ENCODE results near the gene MFSD12. TPM values are rescaled to one million over a fixed set of nuclear protein-coding genes. Genes with fewer than 3 reads are reported as not detected.

The MFSD12 gene
- total RNA-seq, 2 donors from 2014 or later = 28.4 to 54.3 TPM

DNA sequence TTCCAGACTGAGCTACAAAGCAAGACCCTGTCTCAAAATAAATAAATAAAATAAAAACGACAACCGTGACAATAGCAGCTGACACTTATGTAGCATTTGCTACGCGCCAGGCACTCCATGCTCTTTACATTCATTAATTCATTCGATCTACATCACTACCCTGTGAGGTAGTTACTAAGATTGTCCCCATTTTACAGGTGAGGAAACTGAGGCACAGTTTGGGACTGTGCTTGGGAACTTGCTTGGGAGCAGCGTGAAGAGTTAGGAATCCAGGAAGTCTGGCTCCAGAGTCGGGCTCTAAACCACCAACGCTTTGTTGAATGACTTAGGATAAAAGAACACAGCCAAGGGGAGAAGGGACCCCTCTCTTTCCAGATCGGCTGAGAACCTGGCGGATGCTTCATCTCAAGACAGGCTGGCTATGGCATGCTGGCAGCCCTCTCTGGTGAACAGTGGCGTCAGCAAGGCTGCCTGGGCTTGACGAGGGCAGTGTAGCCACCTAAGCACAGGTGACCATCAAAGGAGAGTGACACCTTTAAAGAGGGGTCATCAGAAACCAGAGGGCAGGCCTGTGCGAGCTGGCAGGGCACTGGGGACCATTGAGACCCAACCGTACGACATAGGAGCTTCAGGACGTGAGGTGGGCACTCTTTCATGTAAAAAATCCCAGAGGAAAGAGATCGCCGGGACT, 57.5 kb downstream of the MFSD12 start:
- no peak for DNase-seq
- Histone ChIP-seq H3K27ac (peak overlapping the region; percentile 36), H3K27me3 (no peaks in the 10 kb centered on the region), H3K4me3 (peak overlapping the region; percentile 80), H3K9me3 (no peaks in the 10 kb centered on the region), H3K4me1 (peaks cover 6% of the 10 kb centered on the region), H3K36me3 (peaks cover 6% of the 10 kb centered on the region), H3K9ac (ENCODE audit: low read depth in 2 of 2, low read length in 2 of 2) (peak overlapping the region; percentile 88 to 92)
- TF ChIP-seq, protein P1, sequence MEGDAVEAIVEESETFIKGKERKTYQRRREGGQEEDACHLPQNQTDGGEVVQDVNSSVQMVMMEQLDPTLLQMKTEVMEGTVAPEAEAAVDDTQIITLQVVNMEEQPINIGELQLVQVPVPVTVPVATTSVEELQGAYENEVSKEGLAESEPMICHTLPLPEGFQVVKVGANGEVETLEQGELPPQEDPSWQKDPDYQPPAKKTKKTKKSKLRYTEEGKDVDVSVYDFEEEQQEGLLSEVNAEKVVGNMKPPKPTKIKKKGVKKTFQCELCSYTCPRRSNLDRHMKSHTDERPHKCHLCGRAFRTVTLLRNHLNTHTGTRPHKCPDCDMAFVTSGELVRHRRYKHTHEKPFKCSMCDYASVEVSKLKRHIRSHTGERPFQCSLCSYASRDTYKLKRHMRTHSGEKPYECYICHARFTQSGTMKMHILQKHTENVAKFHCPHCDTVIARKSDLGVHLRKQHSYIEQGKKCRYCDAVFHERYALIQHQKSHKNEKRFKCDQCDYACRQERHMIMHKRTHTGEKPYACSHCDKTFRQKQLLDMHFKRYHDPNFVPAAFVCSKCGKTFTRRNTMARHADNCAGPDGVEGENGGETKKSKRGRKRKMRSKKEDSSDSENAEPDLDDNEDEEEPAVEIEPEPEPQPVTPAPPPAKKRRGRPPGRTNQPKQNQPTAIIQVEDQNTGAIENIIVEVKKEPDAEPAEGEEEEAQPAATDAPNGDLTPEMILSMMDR (IDR thresholded peaks at IDR 0.05) = no peak
- intact Hi-C loops (cut with DNase I) = no loop called here

DNA sequence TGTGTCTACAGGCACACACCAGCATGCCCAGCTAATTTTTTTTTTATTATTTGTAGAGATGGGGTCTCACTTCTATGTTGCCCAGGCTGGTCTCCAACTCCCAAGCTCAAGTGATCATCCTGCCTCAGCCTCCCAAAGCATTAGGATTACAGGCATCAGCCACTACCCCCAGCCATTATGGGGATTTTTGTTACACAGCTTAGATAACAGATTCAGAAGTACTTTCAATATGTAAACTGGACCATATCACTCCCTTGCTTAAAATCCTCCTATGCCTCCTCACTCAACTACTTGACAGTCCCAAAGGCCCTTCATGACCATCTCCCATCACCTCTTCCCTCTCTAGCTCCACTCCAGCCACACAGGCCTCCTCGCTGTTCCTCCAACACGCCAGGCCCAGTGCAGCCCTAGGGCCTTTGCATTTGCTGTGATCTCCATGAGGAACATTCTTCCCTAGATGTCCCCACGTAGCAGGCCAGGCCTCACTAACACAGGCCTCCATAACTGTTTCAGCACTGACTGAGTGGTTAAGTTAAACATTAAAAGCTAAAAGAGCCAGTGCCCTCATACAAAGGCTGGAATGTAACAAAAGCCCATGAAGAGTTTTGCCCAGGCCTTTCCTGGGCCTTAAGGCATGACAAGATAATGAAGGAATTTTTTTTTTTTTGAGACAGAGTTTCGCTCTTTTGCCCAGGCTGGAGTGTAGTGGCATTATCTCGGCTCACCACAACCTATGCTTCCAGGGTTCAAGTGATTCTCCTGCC, 59.4 kb downstream of the MFSD12 start:
- DNase-seq = no peak
- TF ChIP-seq, protein P1 (IDR thresholded peaks at IDR 0.05) = no peak
- Histone ChIP-seq H3K4me1 (peaks cover 6% of the 10 kb centered on the region), H3K9me3 (no peaks in the 10 kb centered on the region), H3K27ac (no peak overlapping the region), H3K9ac (ENCODE audit: low read depth in 2 of 2, low read length in 2 of 2) (no peak overlapping the region), H3K4me3 (no peak overlapping the region), H3K27me3 (no peaks in the 10 kb centered on the region), H3K36me3 (peaks cover 6% of the 10 kb centered on the region)
- intact Hi-C loops (cut with DNase I) = no loop called here

DNA sequence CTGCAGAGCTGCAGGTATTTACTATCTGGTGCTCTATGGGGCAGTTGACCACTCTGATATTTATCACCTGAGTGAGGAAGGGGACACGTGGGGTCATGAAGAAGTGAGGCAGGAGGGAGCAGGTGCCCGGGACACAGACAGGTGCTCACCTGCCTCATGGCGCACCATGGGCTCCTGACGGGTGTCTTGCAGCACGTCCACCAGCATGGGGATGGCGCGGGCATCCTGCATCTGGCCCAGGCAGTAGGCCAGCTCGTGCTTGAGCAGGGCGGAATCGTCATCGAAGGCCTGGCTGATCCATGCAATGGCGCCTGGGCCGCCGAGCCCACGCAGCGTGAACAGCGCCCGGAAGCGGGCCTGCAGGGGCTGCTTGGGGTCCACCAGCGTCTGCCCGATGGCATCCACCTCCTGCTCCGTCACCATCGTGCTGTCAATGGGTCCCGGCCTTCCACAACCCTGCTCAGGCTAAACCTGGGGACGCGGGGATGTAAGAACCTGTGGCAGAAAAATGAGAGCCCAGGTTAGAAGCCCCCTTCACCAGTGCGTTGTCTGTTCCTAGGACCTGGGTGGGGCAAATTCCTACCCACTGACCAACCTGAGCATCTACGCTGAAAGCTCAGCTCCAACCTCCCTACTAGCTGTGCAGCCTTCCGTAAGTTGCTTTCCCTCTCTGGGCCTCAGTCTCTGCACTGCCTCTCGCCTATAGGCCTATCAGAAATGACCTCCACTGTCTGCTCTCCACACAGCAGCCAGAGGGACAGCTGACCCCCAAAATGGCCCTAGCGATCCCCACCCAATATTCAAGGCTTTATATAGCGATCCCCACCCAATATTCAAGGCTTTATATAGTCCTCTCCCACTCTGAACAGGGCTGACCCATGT, 60.8 kb downstream of the MFSD12 start:
- no peak overlapping the region for H3K27ac ChIP-seq
- H3K9me3 ChIP-seq = no peaks in the 10 kb centered on the region
- TF ChIP-seq, protein P1 (IDR thresholded peaks at IDR 0.05) = no peak
- peaks cover 6% of the 10 kb centered on the region for H3K4me1 ChIP-seq
- H3K9ac ChIP-seq (ENCODE audit: low read depth in 2 of 2, low read length in 2 of 2) = no peak overlapping the region
- intact Hi-C loops (cut with DNase I) = no loop called here
- no peaks in the 10 kb centered on the region for H3K27me3 ChIP-seq
- H3K4me3 ChIP-seq = no peak overlapping the region
- DNase-seq = no peak
- peaks cover 13% of the 10 kb centered on the region for H3K36me3 ChIP-seq

DNA sequence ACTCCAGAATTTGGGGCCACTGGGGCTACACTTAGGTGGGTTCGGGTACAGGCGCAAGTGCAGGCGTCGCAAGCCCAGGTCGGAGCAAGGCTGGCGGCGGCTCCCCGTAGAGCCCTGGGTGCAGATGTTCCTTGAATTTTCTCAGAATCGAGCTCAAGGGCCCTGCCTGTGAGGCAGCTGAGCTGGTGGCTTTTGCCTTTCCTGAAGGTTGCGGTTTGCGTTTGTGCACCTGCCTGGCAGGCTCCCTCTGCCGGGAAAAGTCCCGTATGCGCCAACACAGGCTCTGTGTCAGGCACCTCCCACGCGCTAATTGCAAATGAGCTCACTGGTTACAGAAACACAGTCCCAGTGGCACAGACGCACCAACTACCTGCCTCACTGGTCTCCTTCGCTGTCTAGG, 62.8 kb downstream of the MFSD12 start:
- peaks cover 18% of the 10 kb centered on the region for H3K36me3 ChIP-seq
- no peaks in the 10 kb centered on the region for H3K9me3 ChIP-seq
- no peak for DNase-seq

More for the DNA sequence above, 62.8 kb downstream of the MFSD12 start:
- intact Hi-C loops (cut with DNase I) = no loop called here
- TF ChIP-seq, protein P1 (IDR thresholded peaks at IDR 0.05) = no peak
- H3K27me3 ChIP-seq = no peaks in the 10 kb centered on the region
- no peak overlapping the region for H3K27ac ChIP-seq
- peaks cover 3% of the 10 kb centered on the region for H3K4me1 ChIP-seq
- no peak overlapping the region for H3K4me3 ChIP-seq
- no peak overlapping the region for H3K9ac ChIP-seq (ENCODE audit: low read depth in 2 of 2, low read length in 2 of 2)

Other genes with a start within 250 kb of the MFSD12 start
- 10 to 100 TPM; 42.0 to 71.3 TPM for gene NFIC, start 191.0 kb downstream of the MFSD12 start, total RNA-seq
- gene SMIM24, start 77.1 kb downstream of the MFSD12 start, total RNA-seq = 10 to 100 TPM; 16.1 to 59.0 TPM
- gene SMIM44, start 74.1 kb downstream of the MFSD12 start, total RNA-seq = 1 to 10 TPM; 4.3 to 6.2 TPM
- 10 to 100 TPM in 1 of 2 donors, 1 to 10 TPM in 1; 9.5 to 24.4 TPM for gene DOHH, start 56.9 kb downstream of the MFSD12 start, total RNA-seq
- gene FZR1, start 51.3 kb downstream of the MFSD12 start, total RNA-seq = 10 to 100 TPM; 45.8 to 62.5 TPM
- gene TEKTIP1, start 18.4 kb downstream of the MFSD12 start, total RNA-seq = 1 to 10 TPM; 1.5 to 4.7 TPM
- 100 to 1,000 TPM in 1 of 2 donors, 10 to 100 TPM in 1; 87.9 to 118 TPM for gene HMG20B, start 15.4 kb upstream of the MFSD12 start, total RNA-seq
- gene GIPC3, start 27.9 kb upstream of the MFSD12 start, total RNA-seq = 1 to 10 TPM in 1 of 2 donors, under 1 TPM in 1; 0.40 to 1.1 TPM
- 1 to 10 TPM; 1.5 to 1.7 TPM for gene TBXA2R, start 49.3 kb upstream of the MFSD12 start, total RNA-seq
- gene CACTIN, start 69.2 kb upstream of the MFSD12 start, total RNA-seq = 10 to 100 TPM; 12.0 to 35.1 TPM
- 10 to 100 TPM; 22.8 to 31.2 TPM for gene PIP5K1C, start 142.9 kb upstream of the MFSD12 start, total RNA-seq
- gene TJP3, start 150.8 kb upstream of the MFSD12 start, total RNA-seq = 100 to 1,000 TPM; 268 to 296 TPM
- 10 to 100 TPM; 21.0 to 29.3 TPM for gene APBA3, start 204.1 kb upstream of the MFSD12 start, total RNA-seq
- 10 to 100 TPM; 73.7 to 86.9 TPM for gene MRPL54, start 205.1 kb upstream of the MFSD12 start, total RNA-seq
- not detected for gene RAX2, start 214.6 kb upstream of the MFSD12 start, total RNA-seq
- 1 to 10 TPM in 1 of 2 donors, under 1 TPM in 1; 0.66 to 1.2 TPM for gene MATK, start 228.8 kb upstream of the MFSD12 start, total RNA-seq